Stimulated activated CD4-positive, alpha-beta T cell treated with anti-CD3 and anti-CD28 coated beads, Interleukin-2, amount 100 ng/mL, for 24 hours (primary cell): Measurements from ENCODE around the gene CPNE2.

Experiments
- DNase-seq, 2 donors: peaks; one replicate each; pipeline ENCODE4 v3.0.0-alpha.2; 2020

CPNE2 gene

DNA sequence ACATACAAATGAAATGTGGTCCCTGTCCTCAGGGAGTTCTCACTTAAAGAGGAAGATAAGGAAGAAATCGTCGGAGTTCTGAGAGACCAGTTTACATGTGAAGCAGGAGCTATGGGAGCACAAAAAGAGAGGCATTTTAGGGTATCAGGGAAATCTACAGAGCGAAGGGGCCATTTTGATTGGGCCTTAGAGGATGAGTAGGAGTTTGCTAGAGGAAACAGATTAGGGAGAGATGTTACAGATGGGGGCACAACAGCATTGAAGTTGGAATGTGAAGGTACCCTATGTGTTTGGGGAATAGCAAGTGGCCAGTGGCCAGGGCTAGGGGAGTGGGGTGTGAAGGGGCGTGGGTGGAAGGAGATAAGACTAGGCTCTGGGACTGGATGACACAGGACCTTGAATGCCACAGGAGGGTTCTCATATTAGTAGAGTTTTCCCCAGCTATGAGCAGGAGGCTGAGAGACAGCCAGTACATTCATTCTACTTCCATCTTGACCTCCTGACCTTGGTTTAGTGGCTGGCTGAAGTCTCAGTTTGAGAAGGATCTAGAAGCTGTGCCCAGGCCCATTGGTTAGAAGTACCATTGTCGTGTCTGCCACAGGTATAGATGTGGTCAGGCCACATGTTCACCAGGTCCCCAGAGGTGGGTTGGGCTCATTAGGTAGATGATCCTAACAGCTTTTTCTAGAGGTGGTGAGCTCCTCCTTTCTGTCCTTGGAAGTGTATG, 34.8 kb downstream of the CPNE2 start:
- DNase-seq: no peak

- DNase-seq: no peak
Measured at GRCh38 chr16:57127836-57128235, 35.5 kb downstream of the CPNE2 start.

- DNase-seq: peak; percentile 26 to 27
Measured at GRCh38 chr16:57128771-57129389, 36.5 kb downstream of the CPNE2 start.

- no peak for DNase-seq
Measured at GRCh38 chr16:57130950-57131321, 38.6 kb downstream of the CPNE2 start.

GRCh38 chr16:57131351-57131970, 39.1 kb downstream of the CPNE2 start:
- DNase-seq: no peak

DNA sequence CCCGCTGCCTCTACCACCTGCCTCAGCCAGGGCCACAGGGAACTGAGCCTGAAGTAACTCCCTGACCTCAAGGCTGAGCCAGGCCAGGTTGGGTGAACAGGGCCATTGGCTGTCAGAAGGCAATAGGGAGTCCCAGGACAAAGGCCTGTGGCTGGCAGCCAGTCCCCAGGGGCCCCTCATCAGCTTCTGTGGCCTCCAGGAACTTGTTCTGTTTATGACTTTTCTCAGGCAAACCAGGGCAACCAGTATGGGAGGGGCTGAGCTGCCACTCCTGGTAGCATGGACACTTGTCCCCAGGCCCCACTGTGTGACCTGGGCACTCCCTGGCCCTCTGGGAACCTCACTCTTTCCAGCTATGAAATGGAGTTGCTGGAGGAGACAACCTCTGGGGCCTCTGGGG, 40.1 kb downstream of the CPNE2 start:
- no peak for DNase-seq

- DNase-seq: no peak
Measured at GRCh38 chr16:57133031-57133430, 40.6 kb downstream of the CPNE2 start.

DNA sequence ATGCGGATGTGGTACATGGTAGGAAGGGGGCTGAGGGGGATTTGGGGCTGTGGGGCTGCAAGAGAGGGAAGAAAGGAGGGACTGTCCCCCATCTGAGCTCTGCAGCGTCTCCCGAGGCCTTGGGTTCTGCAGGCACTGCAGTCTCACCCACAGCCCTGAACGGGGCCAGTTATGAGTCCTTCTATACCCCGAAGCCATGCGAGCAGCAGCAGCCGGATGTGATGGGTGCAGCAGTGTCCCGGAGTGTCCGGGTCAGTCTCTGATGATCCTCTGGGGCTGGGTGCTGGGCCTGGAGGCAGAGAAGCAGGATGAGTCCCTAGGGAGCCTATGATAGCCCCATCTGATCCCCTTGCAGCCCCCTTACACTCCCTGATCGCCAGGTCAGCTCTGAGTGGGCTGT, 41.5 kb downstream of the CPNE2 start:
- DNase-seq: no peak

DNA sequence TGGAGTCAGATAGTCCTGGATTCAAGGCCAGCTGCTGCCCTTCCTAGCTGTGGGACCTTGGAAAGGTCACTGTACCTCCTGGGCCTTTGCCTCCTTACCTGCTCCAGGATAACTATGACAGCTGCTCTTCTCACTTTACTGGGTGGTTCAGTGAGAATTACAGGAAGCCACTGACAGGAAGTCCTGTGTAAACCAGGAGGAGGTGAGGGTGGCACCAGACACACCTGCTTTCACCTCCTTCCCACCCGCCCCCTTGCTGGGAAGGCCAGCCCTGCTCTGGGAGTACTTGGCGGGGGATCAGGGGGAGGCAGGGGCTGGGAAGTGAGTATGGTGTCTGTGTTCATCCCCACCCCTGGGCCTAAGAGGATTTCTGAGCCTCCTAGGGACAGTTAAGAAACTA, 42.6 kb downstream of the CPNE2 start:
- DNase-seq: peak; percentile 25 to 38

DNA sequence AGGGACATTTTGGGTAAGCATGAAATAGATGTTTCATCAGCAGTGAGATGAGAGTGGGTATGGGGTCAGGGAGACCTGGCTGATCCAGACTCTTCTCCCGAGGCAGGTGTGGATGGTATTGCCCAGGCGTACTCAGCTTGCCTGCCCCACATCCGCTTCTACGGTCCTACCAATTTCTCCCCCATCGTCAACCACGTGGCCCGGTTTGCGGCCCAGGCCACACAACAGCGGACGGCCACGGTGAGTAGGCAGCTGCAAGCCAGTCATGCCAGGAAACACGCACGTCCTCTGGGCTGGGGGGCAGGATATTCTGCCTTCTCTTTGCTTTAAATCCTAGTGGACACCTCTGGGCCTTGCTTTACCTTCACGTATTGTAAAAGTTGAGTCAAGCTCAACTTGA, 44.7 kb downstream of the CPNE2 start:
- DNase-seq: no peak

DNA sequence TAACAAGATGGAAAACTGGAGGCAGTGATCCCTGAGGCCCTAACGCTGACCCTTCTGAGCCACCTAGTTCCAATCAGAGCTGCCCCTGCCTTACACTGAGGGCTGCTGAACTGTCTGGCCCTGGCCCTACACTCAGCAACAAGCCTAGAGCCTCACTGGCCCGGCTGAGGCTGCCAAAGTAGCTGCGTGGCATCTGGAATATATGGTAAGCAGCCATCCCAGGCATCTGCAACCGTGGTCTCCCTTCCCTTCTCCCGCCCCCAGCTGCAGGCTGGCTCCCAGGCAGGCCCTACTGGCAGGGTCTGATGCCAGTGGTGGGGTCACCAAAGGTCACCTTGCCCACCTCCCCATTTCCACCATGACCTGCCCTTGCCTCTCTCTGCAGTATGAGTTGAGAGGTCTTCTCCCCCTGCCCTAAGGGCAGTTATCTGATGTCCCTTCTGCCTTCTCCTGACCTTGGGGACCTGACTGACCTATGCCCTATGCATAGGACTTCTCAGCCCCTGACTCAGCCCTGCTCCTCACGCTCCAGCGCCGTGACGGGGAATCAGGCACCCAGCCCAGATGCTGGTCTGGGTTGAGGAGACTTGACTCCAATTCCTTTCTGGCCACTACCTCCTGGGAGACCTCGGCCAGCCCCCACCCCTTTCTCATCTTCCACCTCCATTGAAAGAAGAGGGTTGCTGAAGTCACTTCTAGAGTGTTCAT, 45.3 kb downstream of the CPNE2 start:
- DNase-seq: no peak

DNA sequence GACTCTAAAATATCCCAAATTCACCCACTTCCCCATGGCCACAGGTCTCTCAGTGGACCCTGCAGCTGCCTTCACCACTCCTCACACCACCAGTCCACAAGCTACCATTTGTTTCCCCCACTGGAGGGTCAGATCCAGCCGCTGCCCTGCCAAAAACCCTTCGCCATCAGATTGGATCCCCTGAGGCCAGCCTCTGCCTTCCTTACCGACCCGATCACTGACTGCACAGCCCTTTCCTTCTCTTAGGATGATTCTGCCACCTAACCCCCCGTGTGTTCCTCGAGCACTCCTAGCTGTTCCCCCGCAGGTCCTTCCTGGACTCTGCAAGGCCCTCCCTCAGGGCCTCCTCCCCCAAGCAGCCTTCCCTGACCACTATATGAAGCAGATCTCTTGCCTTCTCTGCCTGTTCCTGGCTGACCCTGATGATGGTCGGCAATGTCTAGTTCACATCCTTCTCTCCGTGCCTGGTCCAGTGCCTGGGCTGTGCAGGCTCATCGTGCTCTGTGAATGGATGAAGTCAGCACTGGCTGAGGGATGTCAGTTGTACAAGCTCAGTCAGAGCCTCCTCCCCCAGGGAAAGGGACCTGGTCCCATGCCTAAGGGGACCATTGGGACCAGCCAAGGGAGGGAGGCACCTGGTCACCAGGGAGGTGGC, 46.0 kb downstream of the CPNE2 start:
- DNase-seq: no peak

DNA sequence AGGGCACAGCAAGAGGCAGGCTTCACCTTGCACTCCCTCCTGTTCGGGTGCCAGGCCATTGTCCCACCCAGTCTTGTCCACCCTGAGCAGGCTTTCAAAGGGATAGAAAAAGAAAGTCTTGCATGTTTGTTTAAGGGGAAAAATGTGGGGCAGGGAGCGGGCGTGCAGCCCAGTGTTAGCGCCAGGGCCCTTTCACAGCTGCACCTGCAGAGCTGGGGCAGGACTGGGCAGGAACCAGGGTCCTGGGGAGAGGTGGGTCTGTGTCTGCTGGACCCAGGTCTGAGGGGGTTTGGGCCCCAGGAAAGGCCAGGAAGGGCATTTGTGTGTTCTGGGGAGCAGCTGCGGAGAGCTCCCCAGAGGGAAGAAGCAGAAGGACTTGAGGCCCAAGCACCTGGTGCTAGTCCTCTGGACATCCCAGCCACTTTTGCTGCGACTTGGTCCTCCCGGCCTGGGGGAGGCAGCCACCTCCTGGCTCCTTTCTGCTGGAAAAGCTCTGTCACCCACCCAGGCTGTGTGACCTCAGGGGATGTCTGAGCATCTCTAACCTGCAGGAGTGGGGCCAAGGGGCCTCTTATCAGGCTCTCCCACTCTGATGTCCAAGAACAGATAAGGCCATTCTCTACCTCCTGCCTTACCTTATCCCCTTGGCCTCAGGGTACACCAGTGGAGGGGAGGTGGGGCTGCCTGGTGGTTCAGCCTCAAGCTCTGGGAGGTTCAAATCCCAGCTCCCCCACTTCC, 48.7 kb downstream of the CPNE2 start:
- no peak for DNase-seq

DNA sequence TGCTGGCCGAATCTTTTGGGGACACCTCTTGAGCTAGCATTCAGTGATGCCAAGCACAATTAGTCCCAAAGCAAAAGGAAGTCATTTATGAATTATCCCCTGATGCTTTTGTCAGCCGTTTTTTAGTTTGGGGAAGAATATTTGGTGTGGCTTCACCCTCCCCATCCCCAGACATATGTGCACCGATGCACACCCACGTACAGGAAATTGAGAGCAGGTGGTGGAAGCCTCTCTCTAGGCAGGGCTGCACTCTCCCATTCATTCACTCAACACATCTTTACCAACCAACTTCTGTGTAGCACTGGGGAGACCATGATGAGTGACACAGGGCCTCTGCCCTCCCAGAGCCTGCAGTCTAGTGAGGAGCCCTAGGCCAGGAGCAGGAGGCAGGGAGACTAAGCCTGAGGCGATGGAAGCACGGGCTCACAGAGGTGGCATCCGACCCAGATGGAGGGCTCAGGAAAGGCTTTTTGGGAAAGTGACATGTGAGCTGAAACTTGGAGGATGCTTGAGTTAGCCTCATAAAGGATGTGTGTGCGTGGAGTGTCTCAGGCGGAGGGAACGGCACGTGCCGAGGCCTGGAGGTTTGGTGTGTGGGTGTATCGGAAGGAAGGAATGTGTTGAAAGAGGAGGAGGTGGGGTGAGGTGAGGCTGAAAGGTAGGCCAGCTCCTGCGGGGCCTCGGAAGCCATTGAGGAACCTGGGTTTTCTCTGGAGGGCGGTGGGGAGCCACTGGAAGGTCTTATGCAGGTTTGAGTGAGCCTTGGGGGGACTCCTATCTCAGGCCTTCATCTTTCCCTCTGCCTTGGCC, 49.6 kb downstream of the CPNE2 start:
- DNase-seq: peak in 1 of 2 donors; percentile 21

DNA sequence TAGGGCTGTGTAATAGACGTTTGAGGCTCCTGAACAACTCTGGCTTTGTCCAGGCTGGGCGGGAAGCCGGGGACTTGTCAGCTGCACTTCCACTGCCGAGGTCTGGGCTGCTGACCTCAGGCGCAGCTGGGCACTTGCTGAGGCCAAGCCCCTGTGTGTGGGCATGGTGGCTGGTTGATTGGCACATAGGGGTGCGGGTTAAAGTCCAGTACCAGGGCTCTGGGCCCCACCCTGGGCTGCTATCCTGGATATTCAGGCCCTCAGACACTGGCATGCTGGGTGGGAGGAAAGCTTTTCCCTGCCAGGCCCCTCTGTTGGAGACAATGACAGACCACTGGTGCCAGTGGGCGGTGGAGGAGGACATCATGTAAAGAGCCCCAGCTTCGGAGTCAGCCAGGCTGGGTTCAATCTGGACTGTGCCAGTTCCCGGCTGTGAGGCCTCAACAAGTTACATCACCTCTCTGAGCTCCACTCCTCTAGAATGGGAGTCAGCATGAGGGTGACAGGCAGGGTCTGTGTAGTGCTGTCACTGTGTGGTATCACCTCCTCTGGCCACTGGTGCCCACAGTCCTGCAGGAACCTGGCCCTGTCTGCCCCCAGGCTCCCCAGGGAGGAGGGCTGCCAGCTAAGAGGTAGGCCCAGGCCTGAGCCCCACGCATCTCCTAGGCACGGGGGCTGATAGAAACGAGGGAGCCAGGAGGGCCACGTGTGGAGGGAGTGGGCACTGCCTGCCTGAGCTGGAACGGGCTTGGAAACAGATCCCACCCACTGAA, 51.0 kb downstream of the CPNE2 start:
- DNase-seq: no peak

GRCh38 chr16:57144027-57144426, 51.6 kb downstream of the CPNE2 start:
- DNase-seq: no peak

DNA sequence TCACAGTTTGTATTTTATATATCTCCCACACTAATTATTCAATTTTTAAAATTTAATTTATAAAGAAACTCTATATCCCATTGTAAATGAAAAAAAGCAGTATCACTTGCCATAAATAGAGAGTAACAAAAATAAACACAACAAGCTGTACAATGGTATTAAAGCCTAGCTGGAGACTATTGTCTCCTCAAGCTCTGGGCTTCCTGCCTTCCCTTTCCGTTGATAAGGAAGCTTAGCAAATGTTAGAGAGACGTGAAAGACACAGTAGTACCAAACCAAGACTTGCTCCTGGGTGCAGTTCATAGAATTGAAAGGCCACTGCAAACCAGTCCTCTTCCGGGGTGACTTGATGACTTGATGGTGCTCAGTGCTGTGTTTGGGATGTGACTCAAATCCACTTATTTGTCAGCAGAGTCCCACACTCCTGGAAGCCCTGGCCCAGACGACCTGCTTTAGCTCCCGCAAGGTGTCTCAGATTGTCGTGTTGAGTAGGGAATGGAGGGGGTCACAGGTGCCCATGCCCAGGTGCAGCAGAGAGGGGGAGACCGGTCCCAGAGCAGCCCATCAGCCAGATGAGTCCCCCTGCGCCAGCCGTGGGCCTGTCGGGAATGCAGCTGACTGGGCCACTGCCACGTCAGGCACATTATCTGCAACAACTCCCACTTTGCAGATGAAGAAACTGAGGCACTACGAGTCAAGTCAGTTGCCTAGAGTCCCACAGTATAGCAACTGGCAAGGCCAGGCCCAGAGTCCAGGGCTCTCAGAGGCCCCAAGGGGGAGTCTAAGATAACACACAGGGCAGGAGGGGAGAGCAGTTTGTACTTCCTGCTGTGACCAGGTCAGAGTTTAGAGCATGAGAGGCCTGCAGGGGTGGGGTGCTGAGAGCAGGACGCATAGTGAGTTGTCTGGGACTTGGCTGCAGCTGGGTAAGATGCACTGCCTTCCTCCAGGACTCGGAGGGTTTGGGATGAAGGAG, 53.0 kb downstream of the CPNE2 start:
- DNase-seq: no peak

GRCh38 chr16:57146040-57146647, 53.8 kb downstream of the CPNE2 start:
- no peak for DNase-seq

DNA sequence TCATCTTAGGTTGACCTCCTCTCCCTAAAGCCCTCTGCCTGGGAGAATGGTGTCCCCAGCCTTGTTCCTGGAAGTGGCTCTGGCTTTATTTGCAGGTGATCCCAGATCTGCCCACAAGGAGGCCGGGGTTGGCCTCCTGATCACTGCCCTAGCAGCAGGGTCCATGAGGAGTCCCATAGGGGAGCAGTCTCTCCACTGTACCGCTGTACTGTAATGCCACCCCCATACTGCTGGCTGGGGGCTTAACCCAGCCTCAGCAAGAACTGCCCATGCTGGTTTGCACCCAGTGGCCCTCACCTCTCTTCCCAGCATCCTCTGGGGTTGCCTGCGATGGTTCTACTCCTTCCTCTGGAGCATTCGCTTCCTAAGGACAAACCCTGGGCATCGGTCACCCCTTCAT, 54.4 kb downstream of the CPNE2 start:
- DNase-seq: no peak
